ENCODE results near the gene SHLD3.

- TF ChIP-seq POLR2AphosphoS5 (IDR thresholded peaks at IDR 0.05; ENCODE audit: borderline replicate concordance, low read depth, low read length) (no peak), EZH2 (IDR thresholded peaks at IDR 0.05) (no peak)
These were observed 15.4 kb downstream of the SHLD3 start for GRCh38 chr5:65640240-65640639.
